SK-N-SH treated with all-trans-retinoic acid at 6 μM for 48 hours (cell line): ENCODE measurements around the gene ATP2A2.

Source experiments
- ATAC-seq: fragments of 200-7000 bp; cut with Tn5 transposase; 3 replicates; pipeline ENCODE4 v1.9.1; 2020; ENCODE audit warnings: mild to moderate bottlenecking, moderate library complexity
- ARNTL ChIP-seq: fragments of 450-650 bp; formaldehyde crosslinking; IDR thresholded peaks from 2 replicates; pipeline ENCODE4 v1.5.0; 2020; ENCODE audit warnings: low read depth, mild to moderate bottlenecking, moderate library complexity, borderline replicate concordance
- BACH2 ChIP-seq: fragments of 250-450 bp; sonication (Bioruptor Pico); IDR thresholded peaks from 2 replicates; pipeline ENCODE4 v1.9.0; 2021; ENCODE audit warnings: mild to moderate bottlenecking, borderline replicate concordance
- ESRRG ChIP-seq: fragments of 250-450 bp; sonication (Bioruptor Pico); IDR thresholded peaks from 2 replicates; pipeline ENCODE4 v1.6.1; 2021; ENCODE audit warnings: mild to moderate bottlenecking
- GLIS3 ChIP-seq: fragments of 250-450 bp; sonication (Bioruptor Pico); IDR thresholded peaks from 2 replicates; pipeline ENCODE4 v1.5.0; 2020; ENCODE audit warnings: mild to moderate bottlenecking, moderate library complexity
- ISL1 ChIP-seq: fragments of 250-450 bp; sonication (Bioruptor Pico); IDR thresholded peaks from 2 replicates; pipeline ENCODE4 v2.1.2; 2022; ENCODE audit warnings: mild to moderate bottlenecking, moderate library complexity
- OSR1 ChIP-seq: fragments of 250-450 bp; sonication (Bioruptor Pico); IDR thresholded peaks from 2 replicates; pipeline ENCODE4 v1.8.0; 2022; ENCODE audit warnings: moderate library complexity, mild to moderate bottlenecking, inconsistent platforms
- RARB ChIP-seq: fragments of 250-450 bp; sonication (Bioruptor Pico); IDR thresholded peaks from 2 replicates; pipeline ENCODE4 v1.8.0; 2021; ENCODE audit warnings: mild to moderate bottlenecking, moderate library complexity
- SNAI2 ChIP-seq: fragments of 250-450 bp; sonication (Bioruptor Pico); IDR thresholded peaks from 2 replicates; pipeline ENCODE4 v1.5.0; 2020; ENCODE audit warnings: mild to moderate bottlenecking, moderate library complexity
- TCF4 ChIP-seq: fragments of 250-450 bp; sonication (Bioruptor Pico); IDR thresholded peaks from 2 replicates; pipeline ENCODE4 v1.8.0; 2021; ENCODE audit warnings: mild to moderate bottlenecking, moderate library complexity, borderline replicate concordance
- ZC3H10 ChIP-seq: fragments of 250-450 bp; sonication (Bioruptor Pico); IDR thresholded peaks from 2 replicates; pipeline ENCODE4 v1.5.1; 2021; ENCODE audit warnings: mild to moderate bottlenecking, moderate library complexity
- ZFP3 ChIP-seq: fragments of 250-450 bp; sonication (Bioruptor Pico); IDR thresholded peaks from 2 replicates; pipeline ENCODE4 v1.5.0; 2020; ENCODE audit warnings: mild to moderate bottlenecking, moderate library complexity
- ZFP30 ChIP-seq: fragments of 450-650 bp; formaldehyde crosslinking; IDR thresholded peaks from 2 replicates; pipeline ENCODE4 v1.5.0; 2022; ENCODE audit warnings: mild to moderate bottlenecking, moderate library complexity
- ZNF565 ChIP-seq: fragments of 450-650 bp; formaldehyde crosslinking; conservative IDR thresholded peaks from 2 replicates; pipeline ENCODE4 v1.5.0; 2020; ENCODE audit warnings: low read depth, mild to moderate bottlenecking, moderate library complexity
- ZNF70 ChIP-seq: fragments of 450-650 bp; formaldehyde crosslinking; IDR thresholded peaks from 2 replicates; pipeline ENCODE4 v1.5.0; 2020; ENCODE audit warnings: mild to moderate bottlenecking, moderate library complexity
- ZNF8 ChIP-seq: fragments of 450-650 bp; formaldehyde crosslinking; IDR thresholded peaks from 2 replicates; pipeline ENCODE4 v1.5.0; 2020; ENCODE audit warnings: mild to moderate bottlenecking, moderate library complexity
- TF ChIP-seq, protein P1 (sequence below): fragments of 250-450 bp; sonication (Bioruptor Pico); IDR thresholded peaks from 2 replicates; pipeline ENCODE4 v1.8.0; 2020; ENCODE audit warnings: mild to moderate bottlenecking, moderate library complexity, borderline replicate concordance
- TF ChIP-seq, protein P2 (sequence below): fragments of 250-450 bp; sonication (Bioruptor Pico); IDR thresholded peaks from 2 replicates; pipeline ENCODE4 v1.5.1; 2020; ENCODE audit warnings: low read depth, mild to moderate bottlenecking, moderate library complexity
- TF ChIP-seq, protein P3 (sequence below): fragments of 250-450 bp; sonication (Bioruptor Pico); IDR thresholded peaks from 2 replicates; pipeline ENCODE4 v1.5.1; 2021; ENCODE audit warnings: mild to moderate bottlenecking, moderate library complexity
- TF ChIP-seq, protein P4 (sequence below): fragments of 250-450 bp; sonication (Bioruptor Pico); IDR thresholded peaks from 2 replicates; pipeline ENCODE4 v1.5.0; 2020; ENCODE audit warnings: mild to moderate bottlenecking, moderate library complexity
- TF ChIP-seq, protein P5 (sequence below): fragments of 250-450 bp; sonication (Bioruptor Pico); IDR thresholded peaks from 2 replicates; pipeline ENCODE4 v1.8.0; 2021; ENCODE audit warnings: low read depth, mild to moderate bottlenecking, moderate library complexity, borderline replicate concordance

ATP2A2 gene

DNA sequence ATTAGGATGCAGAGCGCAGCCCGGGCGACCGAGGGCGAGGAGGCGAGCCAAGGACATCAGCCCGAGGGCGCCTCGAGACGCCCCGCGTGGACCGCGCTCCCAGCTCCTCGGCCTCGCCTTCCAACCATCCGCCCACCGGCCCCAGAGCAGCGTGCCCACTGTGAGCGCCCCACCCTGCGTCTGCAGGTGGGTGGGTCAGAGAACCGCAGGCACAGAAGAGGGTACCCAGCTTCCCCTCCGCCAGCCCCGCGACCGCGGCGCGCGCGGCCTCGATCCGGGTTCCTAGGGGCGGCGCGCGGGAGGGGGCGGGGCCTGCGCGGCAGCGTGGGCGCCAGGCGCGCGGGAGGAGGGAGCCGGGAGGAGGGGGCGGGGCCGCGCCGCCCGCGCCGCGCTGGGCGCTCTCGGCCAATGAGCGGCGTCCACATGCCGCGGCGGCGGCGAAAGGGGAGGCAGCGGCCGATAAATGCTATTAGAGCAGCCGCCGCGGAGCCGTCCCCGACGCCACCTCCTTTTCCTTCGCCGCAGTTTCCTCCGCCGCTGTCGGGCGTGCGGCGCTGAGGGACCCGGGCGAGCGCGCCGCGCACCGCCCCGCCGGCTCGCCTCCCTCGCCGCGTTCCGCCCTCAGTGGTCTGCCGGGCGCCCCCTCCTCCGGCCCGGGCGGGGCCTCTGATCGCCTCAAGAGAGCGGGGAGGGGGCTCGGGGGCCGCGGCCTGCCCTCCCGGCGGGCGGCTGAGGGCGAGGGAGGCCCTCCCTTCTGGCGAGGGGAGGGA, at the start of gene ATP2A2:
Gene ATP2A2 (plus strand): TSS at position 469 of the 770 bp plus-strand sequence. CDS start 543 bp downstream, outside the sequence.
- ATAC-seq = peak; percentile 76
- no peak for TF ChIP-seq BACH2 (CRISPR knock-in tag)
- no peak for TF ChIP-seq GLIS3 (CRISPR knock-in tag)
- TF ChIP-seq, protein P1, sequence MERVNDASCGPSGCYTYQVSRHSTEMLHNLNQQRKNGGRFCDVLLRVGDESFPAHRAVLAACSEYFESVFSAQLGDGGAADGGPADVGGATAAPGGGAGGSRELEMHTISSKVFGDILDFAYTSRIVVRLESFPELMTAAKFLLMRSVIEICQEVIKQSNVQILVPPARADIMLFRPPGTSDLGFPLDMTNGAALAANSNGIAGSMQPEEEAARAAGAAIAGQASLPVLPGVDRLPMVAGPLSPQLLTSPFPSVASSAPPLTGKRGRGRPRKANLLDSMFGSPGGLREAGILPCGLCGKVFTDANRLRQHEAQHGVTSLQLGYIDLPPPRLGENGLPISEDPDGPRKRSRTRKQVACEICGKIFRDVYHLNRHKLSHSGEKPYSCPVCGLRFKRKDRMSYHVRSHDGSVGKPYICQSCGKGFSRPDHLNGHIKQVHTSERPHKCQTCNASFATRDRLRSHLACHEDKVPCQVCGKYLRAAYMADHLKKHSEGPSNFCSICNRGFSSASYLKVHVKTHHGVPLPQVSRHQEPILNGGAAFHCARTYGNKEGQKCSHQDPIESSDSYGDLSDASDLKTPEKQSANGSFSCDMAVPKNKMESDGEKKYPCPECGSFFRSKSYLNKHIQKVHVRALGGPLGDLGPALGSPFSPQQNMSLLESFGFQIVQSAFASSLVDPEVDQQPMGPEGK (CRISPR knock-in tag) = no peak
- TF ChIP-seq ZFP30 (CRISPR knock-in tag) = no peak
- TF ChIP-seq, protein P2, sequence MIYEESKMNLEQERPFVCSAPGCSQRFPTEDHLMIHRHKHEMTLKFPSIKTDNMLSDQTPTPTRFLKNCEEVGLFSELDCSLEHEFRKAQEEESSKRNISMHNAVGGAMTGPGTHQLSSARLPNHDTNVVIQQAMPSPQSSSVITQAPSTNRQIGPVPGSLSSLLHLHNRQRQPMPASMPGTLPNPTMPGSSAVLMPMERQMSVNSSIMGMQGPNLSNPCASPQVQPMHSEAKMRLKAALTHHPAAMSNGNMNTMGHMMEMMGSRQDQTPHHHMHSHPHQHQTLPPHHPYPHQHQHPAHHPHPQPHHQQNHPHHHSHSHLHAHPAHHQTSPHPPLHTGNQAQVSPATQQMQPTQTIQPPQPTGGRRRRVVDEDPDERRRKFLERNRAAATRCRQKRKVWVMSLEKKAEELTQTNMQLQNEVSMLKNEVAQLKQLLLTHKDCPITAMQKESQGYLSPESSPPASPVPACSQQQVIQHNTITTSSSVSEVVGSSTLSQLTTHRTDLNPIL (CRISPR knock-in tag) = no peak
- no peak for TF ChIP-seq TCF4 (CRISPR knock-in tag)
- no peak for TF ChIP-seq ZNF8
- no peak for TF ChIP-seq ZC3H10 (CRISPR knock-in tag)
- no peak for TF ChIP-seq RARB (CRISPR knock-in tag)
- no peak for TF ChIP-seq ISL1 (CRISPR knock-in tag)
- TF ChIP-seq ZNF70 = no peak

DNA sequence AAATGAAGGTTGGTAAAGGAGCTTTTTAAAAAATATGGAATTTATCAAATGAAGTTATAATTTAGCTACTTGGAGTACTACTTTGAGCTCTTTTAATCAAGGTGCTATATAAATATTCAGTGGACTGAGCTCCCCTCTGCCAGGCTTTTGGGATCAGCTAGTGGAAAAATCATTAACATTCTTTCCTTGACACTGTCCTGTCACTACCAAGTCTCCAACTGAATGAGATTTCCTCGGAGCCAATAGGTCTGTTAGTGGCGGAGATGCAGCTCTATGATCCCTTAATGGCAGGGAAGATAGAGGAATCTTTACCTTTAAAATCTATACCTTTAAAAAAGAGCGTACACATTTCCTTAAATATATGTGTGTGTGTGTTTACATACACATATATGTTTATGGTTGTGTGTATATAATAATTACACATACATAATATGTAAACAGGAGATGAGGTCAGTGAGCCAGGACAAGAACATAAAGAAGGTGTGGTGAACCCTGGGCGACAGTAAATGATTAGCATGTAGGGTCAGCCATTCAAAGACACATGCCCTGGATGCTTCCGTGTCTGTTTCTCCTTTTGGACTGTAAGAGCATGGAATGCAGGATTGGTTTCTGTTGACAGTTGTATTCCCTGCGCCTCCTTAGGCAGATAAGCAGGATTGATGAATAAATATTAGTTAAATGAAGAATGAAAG, 47.7 kb upstream of the ATP2A2 start:
- no peak for TF ChIP-seq ZNF8
- no peak for TF ChIP-seq GLIS3 (CRISPR knock-in tag)
- no peak for TF ChIP-seq ESRRG
- TF ChIP-seq ISL1 (CRISPR knock-in tag) = no peak
- ATAC-seq = no peak

DNA sequence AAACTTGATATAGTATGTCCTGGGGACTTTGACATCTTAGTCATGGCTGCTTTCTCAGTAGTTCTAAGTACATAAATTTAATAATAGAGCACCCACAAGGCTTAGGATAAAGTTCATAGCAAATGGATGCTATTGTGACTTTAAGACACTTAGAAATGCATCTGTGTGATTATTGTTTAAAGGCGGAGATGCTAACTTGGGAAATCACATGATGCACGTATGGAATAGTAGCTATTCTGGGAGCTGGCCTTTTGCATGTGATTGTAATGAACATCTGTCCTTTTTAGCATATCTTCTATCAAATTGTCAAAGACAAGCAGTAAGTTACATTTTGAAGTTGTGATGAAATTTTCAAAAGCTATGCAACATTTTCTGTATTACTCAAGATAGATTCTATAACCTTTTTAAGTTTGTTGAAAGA, 46.7 kb upstream of the ATP2A2 start:
- ATAC-seq = no peak
- TF ChIP-seq, protein P3, sequence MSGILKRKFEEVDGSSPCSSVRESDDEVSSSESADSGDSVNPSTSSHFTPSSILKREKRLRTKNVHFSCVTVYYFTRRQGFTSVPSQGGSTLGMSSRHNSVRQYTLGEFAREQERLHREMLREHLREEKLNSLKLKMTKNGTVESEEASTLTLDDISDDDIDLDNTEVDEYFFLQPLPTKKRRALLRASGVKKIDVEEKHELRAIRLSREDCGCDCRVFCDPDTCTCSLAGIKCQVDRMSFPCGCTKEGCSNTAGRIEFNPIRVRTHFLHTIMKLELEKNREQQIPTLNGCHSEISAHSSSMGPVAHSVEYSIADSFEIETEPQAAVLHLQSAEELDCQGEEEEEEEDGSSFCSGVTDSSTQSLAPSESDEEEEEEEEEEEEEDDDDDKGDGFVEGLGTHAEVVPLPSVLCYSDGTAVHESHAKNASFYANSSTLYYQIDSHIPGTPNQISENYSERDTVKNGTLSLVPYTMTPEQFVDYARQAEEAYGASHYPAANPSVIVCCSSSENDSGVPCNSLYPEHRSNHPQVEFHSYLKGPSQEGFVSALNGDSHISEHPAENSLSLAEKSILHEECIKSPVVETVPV (CRISPR knock-in tag) = no peak
- TF ChIP-seq ZNF565 (CRISPR knock-in tag) = no peak
- TF ChIP-seq, protein P2 (CRISPR knock-in tag) = no peak
- no peak for TF ChIP-seq SNAI2 (CRISPR knock-in tag)
- no peak for TF ChIP-seq ESRRG
- no peak for TF ChIP-seq ZFP3 (CRISPR knock-in tag)
- no peak for TF ChIP-seq RARB (CRISPR knock-in tag)
- no peak for TF ChIP-seq BACH2 (CRISPR knock-in tag)
- no peak for TF ChIP-seq TCF4 (CRISPR knock-in tag)
- TF ChIP-seq, protein P4, sequence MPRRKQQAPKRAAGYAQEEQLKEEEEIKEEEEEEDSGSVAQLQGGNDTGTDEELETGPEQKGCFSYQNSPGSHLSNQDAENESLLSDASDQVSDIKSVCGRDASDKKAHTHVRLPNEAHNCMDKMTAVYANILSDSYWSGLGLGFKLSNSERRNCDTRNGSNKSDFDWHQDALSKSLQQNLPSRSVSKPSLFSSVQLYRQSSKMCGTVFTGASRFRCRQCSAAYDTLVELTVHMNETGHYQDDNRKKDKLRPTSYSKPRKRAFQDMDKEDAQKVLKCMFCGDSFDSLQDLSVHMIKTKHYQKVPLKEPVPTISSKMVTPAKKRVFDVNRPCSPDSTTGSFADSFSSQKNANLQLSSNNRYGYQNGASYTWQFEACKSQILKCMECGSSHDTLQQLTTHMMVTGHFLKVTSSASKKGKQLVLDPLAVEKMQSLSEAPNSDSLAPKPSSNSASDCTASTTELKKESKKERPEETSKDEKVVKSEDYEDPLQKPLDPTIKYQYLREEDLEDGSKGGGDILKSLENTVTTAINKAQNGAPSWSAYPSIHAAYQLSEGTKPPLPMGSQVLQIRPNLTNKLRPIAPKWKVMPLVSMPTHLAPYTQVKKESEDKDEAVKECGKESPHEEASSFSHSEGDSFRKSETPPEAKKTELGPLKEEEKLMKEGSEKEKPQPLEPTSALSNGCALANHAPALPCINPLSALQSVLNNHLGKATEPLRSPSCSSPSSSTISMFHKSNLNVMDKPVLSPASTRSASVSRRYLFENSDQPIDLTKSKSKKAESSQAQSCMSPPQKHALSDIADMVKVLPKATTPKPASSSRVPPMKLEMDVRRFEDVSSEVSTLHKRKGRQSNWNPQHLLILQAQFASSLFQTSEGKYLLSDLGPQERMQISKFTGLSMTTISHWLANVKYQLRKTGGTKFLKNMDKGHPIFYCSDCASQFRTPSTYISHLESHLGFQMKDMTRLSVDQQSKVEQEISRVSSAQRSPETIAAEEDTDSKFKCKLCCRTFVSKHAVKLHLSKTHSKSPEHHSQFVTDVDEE (CRISPR knock-in tag) = no peak
- TF ChIP-seq, protein P5, sequence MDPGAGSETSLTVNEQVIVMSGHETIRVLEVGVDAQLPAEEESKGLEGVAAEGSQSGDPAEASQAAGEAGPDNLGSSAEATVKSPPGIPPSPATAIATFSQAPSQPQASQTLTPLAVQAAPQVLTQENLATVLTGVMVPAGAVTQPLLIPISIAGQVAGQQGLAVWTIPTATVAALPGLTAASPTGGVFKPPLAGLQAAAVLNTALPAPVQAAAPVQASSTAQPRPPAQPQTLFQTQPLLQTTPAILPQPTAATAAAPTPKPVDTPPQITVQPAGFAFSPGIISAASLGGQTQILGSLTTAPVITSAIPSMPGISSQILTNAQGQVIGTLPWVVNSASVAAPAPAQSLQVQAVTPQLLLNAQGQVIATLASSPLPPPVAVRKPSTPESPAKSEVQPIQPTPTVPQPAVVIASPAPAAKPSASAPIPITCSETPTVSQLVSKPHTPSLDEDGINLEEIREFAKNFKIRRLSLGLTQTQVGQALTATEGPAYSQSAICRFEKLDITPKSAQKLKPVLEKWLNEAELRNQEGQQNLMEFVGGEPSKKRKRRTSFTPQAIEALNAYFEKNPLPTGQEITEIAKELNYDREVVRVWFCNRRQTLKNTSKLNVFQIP (CRISPR knock-in tag) = no peak
- no peak; the same call in 1 of the 2 replicates for TF ChIP-seq ISL1 (CRISPR knock-in tag)
- TF ChIP-seq OSR1 (CRISPR knock-in tag) = no peak
- TF ChIP-seq ARNTL (CRISPR knock-in tag) = no peak
- TF ChIP-seq ZC3H10 (CRISPR knock-in tag) = no peak
- TF ChIP-seq GLIS3 (CRISPR knock-in tag) = no peak
